GM21737 (cell line): ENCODE data around the gene FGD3.

Experiments
- ATAC-seq: cut with Tn5 transposase; IDR thresholded peaks from one replicate; pipeline ENCODE4 v1.9.1; 2021; ENCODE audit warnings: mild to moderate bottlenecking, moderate library complexity; ENCODE audit not compliant: unreplicated experiment

FGD3 gene

GRCh38 chr9:93051680-93052089 is 104.4 kb downstream of the FGD3 start:
- no peak for ATAC-seq

DNA sequence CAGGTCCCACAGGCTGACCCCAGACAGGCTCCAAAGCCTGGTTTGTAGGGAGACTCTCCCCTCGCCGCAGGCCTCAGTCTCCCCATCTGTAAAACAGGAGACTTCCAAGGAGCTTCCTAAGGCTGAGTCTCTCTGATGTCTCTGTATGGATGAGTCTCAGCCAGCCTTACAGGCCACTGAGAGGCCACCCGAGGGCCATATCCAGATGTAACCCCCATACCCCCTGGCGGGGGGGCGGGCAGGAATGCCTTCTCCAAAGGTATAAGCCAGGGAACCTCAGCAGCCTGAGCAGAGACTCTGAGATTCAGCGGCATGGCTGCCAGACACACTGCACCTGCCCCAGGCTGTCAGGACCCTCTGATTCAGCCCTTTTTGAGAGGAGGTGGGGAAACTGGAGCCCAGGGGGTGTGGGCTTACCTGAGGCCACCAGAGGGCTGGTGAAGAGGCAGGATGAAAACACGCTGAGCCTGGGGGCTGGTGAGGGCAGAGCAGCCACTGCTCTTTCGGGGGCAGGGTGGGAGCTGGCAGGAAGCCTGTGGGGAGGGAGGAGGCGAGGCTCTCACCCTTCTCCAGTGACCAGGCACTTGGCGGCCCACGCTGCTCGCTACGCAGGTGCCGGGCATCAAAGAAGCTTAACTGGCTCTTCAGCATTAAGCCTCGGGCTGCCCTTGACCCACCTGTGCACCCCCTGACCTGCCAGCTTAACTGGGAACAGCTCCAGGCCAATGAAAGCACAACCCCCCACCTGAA is 105.6 kb downstream of the FGD3 start:
- ATAC-seq: no peak

DNA sequence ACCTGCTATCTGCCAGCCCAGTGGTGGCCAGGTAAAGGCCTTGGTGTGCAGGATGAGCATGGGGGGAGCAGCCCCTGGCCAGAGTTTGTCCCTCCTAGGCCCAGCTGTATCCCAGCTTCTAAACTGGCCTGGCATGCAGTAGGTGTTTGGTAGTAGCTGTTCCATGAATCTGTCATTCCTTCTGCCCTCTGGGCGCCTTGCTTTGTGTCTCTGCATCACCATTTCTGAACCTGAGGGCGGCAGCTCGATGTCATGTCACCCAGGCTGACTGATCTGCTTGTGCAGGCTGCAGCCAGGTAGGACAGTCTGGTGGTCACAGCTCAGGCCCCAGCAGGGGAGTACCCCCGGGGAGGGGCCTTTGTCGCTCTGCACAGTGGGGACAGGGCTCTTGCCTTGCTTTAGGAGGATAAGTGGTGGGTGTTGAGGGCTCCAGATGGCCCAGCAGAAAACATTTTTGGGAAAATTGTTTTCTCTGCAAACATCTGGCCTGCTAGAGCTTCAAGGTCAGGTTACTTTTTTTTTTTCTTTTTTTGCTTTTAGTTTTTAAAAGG is 106.5 kb downstream of the FGD3 start:
- no peak for ATAC-seq

DNA sequence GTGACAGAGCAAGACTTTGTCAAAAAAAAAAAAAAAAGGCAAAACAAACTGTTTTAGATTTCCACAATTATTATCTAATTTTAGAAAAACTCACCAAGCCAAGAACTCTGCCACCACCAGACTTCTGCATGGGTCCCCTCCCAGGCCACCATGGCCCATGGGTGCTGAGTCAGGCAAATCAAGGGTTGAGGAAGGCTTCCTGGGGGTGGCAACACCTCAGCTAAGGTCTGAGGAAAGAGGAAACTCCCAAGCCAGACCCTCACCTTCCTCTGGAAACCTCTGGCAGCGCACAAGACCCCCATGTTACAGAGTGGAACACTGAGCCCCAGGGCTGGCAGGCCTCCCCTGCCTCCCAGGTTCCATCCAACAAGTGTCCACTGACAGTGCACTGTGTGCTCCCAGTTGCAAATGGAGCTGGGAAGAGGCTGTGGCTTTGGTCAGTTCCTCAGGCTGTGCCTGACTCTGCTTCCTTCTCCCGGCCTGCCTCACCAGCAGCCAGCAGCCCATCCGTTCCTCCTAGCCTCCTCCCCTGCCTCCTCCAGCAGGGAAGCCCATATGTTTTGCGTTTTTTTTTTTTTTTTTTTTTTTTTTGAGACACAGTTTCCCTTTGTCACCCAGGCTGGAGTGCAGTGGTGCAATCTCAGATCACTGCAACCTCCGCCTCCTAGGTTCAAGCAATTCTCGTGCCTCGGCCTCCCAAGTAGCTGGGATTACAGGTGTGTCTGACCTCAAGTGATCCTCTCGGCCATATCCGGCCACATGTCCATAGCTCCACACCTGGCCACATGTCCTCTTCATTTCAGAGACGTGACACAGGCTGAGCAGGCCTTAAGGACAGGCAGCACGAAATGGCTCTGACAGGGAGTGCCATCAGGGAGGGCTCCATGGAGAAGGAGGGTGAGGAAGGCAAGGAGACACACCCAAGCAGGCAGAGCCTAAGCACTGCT is 107.7 kb downstream of the FGD3 start:
- no peak for ATAC-seq

DNA sequence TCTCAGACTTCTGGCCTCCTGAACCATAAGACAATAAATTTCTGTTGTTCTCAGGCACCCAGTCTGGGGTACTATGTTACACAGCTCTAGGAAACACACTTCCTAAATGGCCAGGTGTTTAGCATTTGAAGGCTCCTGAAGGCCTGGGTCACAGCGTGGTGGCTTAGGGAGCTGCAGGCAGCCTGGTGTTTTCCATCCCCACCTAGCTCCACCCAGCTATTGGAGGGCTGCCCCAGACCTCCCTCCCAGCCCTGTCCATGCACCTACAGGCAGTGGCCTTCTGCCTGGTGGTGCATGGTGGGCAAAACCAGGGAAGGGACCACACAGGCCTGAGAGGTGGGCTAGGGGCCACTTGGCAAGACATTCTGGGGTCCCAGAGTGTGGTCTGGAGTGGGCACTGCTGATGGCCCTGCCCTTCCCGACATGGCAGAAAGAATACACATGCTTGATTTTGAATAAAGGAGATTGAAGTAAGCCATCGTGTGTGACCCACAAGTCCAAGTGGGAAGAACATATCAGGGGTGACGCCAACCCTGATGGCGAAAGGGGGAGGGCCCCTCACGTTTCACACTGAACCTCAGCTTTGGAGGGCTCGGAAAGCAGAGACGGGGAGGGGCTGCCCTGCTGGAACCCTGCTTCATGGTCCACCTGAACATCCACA is 109.8 kb downstream of the FGD3 start:
- ATAC-seq: no peak

DNA sequence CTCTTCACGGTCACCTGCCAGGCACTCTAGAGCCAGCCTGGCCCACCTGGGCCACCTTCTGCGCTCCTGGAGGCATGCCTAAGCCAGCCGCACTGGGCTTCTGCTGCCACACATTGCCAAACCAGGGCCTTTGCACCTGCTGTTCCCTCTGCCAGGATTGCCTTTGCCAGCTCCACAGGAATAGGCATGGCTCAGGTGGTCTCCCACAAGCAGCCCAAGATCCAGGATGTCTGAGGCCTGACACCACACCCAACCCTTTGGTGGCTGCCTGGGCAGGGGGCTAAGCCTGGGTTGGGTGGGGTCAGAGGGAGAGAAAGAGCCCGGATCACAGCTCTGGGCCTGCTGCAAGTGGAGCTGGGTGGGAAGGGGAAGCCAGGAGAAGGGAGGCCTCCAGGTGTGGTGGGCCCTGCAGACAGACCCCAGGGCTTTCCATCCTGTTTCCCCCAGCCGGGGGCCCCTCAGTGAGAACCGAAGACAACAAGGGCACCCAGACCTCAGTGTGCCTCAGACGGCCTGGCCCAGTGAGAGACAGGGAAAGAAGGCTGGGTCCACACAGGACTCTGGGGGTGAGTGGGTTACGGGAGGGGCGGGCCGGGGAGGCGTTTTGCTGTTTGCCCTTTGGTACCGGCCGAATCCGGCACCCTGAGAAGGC is 110.5 kb downstream of the FGD3 start:
- peak; percentile 8 for ATAC-seq

- ATAC-seq: peak; percentile 54
Measured at GRCh38 chr9:93058355-93059010, 111.2 kb downstream of the FGD3 start, which contains the start of gene SUSD3. TSS of gene SUSD3 (plus strand) at chr9:93058701. CDS start at chr9:93058743, 42 bp downstream.

DNA sequence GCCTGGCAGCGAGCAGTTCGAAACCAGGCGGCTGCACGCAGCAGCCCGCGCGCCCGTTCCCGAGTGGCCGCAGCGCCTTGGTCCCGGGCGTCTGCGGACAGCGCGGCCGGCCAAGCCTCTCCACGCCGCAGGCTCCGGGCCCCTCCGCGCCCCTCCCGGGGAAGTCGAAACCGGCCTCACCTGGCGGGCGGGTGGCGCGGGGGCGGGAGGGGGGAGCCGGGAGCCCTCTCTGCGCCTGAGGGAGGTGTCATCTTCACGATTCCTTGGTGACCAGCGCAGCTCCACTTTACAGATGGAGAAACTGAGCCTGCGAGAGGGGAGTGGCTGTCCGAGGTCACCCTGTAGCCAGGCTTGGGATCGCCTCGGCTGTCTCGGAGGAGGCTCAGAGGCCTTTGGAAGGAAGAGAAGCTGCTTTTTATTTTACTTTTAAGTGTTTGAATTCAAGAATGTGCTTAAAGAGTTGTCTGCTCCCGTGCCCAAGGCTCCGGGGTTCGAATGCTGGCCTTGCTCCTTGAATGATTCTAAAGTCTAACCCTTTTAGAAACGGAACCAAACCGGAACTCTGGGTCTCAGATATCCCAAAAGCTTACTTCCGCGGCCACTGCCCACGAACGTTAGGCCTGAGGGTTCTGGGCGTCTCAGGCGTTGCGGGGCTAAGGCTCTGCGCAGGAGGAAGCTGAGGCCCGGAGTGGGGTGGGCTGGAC is 111.8 kb downstream of the FGD3 start:
- ATAC-seq: peak; percentile 6

- ATAC-seq: no peak
Measured at GRCh38 chr9:93059715-93060578, 112.6 kb downstream of the FGD3 start.

DNA sequence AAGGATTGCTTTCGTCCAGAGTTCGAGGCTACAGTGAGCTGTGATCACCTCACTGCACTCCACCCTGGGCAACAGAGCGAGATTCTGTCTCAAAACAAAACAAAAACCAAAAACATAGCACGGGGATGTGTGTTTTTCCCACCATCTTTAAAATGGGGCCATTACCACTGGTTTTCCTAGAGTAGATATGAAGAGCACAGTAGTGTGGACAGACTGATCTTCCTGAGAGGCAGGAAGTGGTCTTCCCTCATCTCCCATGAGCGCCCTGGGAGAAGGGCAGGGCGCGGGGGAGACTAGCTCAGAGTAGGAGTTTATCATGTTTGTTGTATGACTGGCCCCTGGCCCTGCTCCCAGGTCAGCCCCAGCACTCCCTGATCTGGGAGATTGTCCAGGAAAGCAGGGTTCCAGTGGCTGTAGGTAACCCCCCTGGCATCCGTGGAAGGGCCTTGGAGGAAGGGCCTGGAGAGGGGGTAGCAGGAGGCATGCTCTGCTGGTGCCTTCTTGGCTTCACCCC is 113.5 kb downstream of the FGD3 start:
- no peak for ATAC-seq

- no peak for ATAC-seq
Measured at GRCh38 chr9:93061260-93061751, 114.0 kb downstream of the FGD3 start.

DNA sequence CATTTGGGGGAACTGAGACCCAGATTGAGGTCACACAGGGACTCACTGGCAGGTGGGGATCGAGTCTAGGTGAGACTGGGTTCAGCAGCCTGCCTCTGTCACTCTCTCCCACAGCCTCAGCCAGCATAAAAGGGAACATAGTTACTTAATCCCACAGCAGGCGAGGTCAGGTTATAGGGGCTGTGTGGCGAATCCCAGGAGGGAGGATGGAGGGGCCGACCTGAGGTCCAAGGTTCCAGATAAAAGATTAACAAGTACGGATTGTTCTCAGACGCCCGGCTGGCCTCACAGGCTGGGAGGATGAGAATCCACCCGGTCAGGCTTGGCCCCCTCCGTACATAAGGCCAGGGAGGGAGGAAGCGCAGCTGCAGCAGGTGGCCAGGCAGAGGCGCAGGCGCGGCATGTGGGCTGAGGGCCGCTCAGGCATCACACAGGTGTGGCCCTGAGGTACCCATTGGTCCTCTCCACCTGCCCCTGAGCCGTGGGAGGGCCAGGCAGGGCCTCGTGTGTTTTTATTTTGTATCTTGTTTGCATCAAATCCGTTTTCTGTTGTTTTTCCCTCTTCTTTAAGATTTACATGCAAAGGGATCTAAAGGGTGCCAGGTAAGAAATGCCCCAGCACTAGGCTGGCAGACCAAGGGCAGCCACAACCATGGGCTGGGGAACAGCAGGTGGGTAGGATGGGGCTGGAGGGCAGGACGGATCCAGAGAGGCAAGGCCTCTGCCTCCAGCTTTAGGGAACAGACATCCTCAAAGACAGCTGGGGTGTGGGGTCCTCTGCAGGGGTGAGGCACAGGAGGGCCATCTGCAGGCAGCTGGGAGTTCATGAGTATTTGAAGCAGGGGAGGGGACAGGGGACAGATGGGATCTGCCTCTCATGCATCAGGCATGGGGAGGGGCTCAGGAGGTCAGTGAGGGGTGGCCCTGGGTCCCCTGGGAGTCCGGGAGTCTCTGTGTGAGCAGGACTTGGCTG is 114.8 kb downstream of the FGD3 start:
- peak; percentile 38 for ATAC-seq

GRCh38 chr9:93064392-93065134 is 117.2 kb downstream of the FGD3 start:
- peak; percentile 79 for ATAC-seq

GRCh38 chr9:93065135-93065720 is 117.9 kb downstream of the FGD3 start:
- ATAC-seq: no peak

DNA sequence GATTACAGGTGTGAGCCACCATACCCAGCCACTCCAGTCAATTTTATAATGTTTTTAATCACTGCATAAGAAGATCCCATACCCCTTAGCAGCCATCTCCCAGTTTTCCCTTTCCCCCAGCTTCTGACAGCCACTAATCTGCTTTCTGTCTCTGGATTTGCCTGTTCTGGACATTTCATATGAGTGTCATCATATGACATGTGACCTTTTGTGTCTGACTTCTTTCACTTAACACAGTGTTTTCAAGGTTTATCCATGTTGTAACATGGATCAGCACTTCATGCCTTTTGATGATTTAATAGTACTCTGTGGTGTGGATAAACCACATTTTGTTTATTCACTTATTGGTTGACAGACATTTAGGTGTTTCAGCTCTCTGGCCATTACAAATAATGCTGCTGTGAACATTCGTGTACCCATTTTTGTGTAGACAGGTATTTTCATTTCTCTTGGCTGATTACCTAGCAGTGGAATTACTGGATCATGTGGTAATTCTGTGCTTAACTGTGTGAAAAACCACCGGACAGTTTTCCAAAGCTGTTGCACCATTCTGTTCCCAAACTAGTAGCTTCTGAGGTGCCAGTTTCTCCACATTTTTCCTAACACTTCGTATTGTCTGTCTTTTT is 119.8 kb downstream of the FGD3 start:
- no peak for ATAC-seq
